ENCODE measurements around the gene CERS6. TPM values are rescaled to one million over a fixed set of nuclear protein-coding genes. Genes with fewer than 3 reads are reported as not detected.
A peak's percentile ranks its signal among the peaks of the same experiment; 100 is the strongest.
"Not testable (repeated sequence)": the region's sequence is repeated elsewhere in the genome, so short reads cannot be mapped to it uniquely, and the experiment has no call there.

The CERS6 gene
- total RNA-seq = 10 to 100 TPM in 1 of 2 donors, 1 to 10 TPM in 1; 8.3 to 10.6 TPM
- 1 to 10 TPM; 4.3 to 4.6 TPM for polyA plus RNA-seq
- long read RNA-seq, donor 1, partial matches to known transcripts = 0 of 3 reads
- long read RNA-seq, donor 1, other reads (novel, unspliced or antisense) = 3 of 3 reads
- long read RNA-seq, donor 2, partial matches to known transcripts = 0 of 10 reads
- long read RNA-seq, donor 2, other reads (novel, unspliced or antisense) = 10 of 10 reads

DNA sequence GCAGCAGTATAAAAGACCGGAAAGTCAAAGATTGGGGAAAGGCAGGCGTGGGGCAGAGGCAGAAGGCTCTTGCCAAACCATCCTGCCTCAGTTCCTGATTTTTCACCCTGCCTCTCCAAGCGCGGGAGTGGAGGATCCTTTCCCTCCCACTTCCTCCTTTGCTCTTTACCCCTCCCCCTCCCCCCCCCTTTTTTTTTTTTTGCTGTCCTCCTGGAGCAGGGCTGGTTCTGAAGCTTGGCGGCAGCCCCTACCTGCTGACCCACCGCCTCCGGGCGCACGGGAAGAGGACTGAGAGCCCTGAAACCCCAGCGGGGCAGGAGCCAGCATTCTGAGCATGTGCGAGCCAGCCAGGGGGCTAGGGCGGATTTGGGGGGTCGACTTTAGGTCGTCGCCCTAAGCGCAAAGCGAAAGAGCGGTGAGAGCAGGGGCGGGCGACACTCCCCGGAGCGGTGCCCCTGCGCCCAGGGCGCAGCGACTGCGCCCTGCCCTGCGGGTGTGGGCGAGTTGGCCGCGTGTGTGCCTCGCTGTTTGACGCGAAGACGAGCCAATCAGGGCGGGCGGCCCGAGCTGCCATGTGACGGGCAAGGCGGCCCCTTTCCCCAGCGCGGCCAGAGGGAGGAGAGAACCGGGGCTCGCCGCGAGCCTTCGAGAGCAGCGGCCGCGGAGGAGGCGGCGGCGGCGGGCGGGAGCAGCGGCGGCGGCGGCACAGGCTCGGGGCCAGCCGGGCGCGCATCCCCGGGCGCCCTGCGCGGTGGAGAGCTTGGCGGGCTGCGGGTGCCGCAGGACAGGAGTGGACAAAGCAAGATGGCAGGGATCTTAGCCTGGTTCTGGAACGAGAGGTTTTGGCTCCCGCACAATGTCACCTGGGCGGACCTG is at the start of gene CERS6:
CERS6 (plus strand) TSS at position 628 of the 876 bp plus-strand sequence; CDS start at position 805, 177 bp downstream.
- intact Hi-C loops (cut with DNase I) = loop anchor here in 1 of 2 donors (5.0 to 10.0 kb wide), 2 partner anchors 56 to 179 kb away; no protein-coding TSS in a partner anchor

GRCh38 chr2:168412301-168412700 is 43.8 kb upstream of the CERS6 start:
- ATAC-seq (ENCODE audit: low FRiP score); intact Hi-C loops (cut with DNase I); H3K36me3 ChIP-seq (ENCODE audit: control insufficient read depth in 1 of 2, insufficient read depth in 2 of 2, low read length in 1 of 2); DNase-seq; H3K27ac ChIP-seq (ENCODE audit: low read depth in 1 of 2, low read length in 2 of 2); H3K27me3 ChIP-seq (ENCODE audit: control insufficient read depth in 1 of 2, insufficient read depth in 2 of 2, low read length in 1 of 2); H3K4me3 ChIP-seq (ENCODE audit: low read length in 2 of 2); H3K9me3 ChIP-seq (ENCODE audit: control insufficient read depth, low read length); H3K4me1 ChIP-seq (ENCODE audit: control insufficient read depth in 1 of 2, insufficient read depth in 2 of 2, low read length in 2 of 2): not testable (repeated sequence)
- 81 to 83% methylated on average over 4 to 5 of the region's 5 CpGs for WGBS, 2 donors

More for the DNA sequence above, at the start of gene CERS6:
- Histone ChIP-seq H3K27me3 (ENCODE audit: control insufficient read depth in 1 of 2, insufficient read depth in 2 of 2, low read length in 1 of 2) (no peaks in the 10 kb centered on the region), H3K4me1 (ENCODE audit: control insufficient read depth in 1 of 2, insufficient read depth in 2 of 2, low read length in 2 of 2) (peaks cover 0 to 3% of the 10 kb centered on the region in 2 donors), H3K4me3 (ENCODE audit: low read length in 2 of 2) (peak within 1 kb of the TSS; percentile 84), H3K27ac (ENCODE audit: low read depth in 1 of 2, low read length in 2 of 2) (peak within 1 kb of the TSS in 1 of 2 donors; percentile 9), H3K36me3 (ENCODE audit: control insufficient read depth in 1 of 2, insufficient read depth in 2 of 2, low read length in 1 of 2) (no peaks in the 10 kb centered on the region), H3K9me3 (ENCODE audit: control insufficient read depth, low read length) (no peaks in the 10 kb centered on the region)
- peak; percentile 98 for DNase-seq
- ATAC-seq (ENCODE audit: low FRiP score) = peak; percentile 98
- WGBS, 2 donors = 1 to 3% methylated on average over 64 to 72 of the region's 72 CpGs

DNA sequence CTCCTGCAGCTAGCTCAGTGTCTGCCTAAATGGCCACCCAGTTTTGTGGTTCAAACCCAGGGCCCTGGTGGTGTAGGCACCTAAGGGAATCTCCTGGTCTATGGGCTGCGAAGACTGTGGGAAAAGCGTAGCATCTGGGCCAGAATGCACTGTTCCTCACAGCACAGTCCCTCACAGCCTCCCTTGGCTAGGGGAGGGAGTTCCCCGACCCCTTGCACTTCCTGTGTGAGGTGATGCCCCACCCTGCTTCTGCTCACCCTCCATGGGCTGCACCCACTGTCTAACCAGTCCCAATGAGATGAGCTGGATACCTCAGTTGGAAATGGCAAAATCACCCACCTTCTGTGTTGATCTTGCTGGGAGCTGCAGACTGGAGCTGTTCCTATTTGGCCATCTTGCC is 43.0 kb upstream of the CERS6 start:
- H3K4me1 ChIP-seq (ENCODE audit: control insufficient read depth in 1 of 2, insufficient read depth in 2 of 2, low read length in 2 of 2); H3K4me3 ChIP-seq (ENCODE audit: low read length in 2 of 2); H3K27ac ChIP-seq (ENCODE audit: low read depth in 1 of 2, low read length in 2 of 2); H3K36me3 ChIP-seq (ENCODE audit: control insufficient read depth in 1 of 2, insufficient read depth in 2 of 2, low read length in 1 of 2); DNase-seq; intact Hi-C loops (cut with DNase I); H3K27me3 ChIP-seq (ENCODE audit: control insufficient read depth in 1 of 2, insufficient read depth in 2 of 2, low read length in 1 of 2); H3K9me3 ChIP-seq (ENCODE audit: control insufficient read depth, low read length); ATAC-seq (ENCODE audit: low FRiP score): not testable (repeated sequence)
- 91 to 93% methylated on average over 3 of the region's 3 CpGs for whole genome bisulfite sequencing, 2 donors

- no peaks in the 10 kb centered on the region for H3K27me3 ChIP-seq (ENCODE audit: control insufficient read depth in 1 of 2, insufficient read depth in 2 of 2, low read length in 1 of 2)
- peaks cover 2% of the 10 kb centered on the region for H3K9me3 ChIP-seq (ENCODE audit: control insufficient read depth, low read length)
- no peaks in the 10 kb centered on the region for H3K4me1 ChIP-seq (ENCODE audit: control insufficient read depth in 1 of 2, insufficient read depth in 2 of 2, low read length in 2 of 2)
- H3K4me3 ChIP-seq (ENCODE audit: low read length in 2 of 2) = no peak overlapping the region
- H3K36me3 ChIP-seq (ENCODE audit: control insufficient read depth in 1 of 2, insufficient read depth in 2 of 2, low read length in 1 of 2) = no peaks in the 10 kb centered on the region
- ATAC-seq (ENCODE audit: low FRiP score) (no peak), DNase-seq (no peak)
- H3K27ac ChIP-seq (ENCODE audit: low read depth in 1 of 2, low read length in 2 of 2) = no peak overlapping the region
- intact Hi-C loops (cut with DNase I) = no loop called here
Measured at GRCh38 chr2:168416555-168416954, 39.5 kb upstream of the CERS6 start.

DNA sequence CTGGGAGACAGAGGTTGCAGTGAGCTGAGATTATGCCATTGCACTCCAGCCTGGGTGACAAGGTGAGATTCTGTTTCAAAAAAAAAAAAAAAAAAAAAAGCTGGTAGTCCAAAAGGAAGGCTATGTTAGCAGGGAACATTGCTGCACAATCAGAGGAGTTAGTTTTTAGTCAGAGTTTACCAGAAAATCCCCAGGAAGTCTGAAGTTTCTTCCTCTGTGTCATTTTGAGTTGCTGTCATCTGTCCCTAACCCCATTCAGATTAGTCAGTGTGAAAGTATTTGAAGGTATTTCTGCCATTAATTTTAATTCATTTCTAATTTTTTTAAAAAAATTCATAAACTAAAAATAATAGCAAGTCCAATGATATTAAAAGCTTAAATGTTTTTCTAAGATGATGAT is 33.5 kb upstream of the CERS6 start:
- intact Hi-C loops (cut with DNase I) = no loop called here
- DNase-seq (no peak), ATAC-seq (ENCODE audit: low FRiP score) (no peak)
- Histone ChIP-seq H3K27me3 (ENCODE audit: control insufficient read depth in 1 of 2, insufficient read depth in 2 of 2, low read length in 1 of 2) (no peaks in the 10 kb centered on the region), H3K9me3 (ENCODE audit: control insufficient read depth, low read length) (no peaks in the 10 kb centered on the region), H3K4me1 (ENCODE audit: control insufficient read depth in 1 of 2, insufficient read depth in 2 of 2, low read length in 2 of 2) (no peaks in the 10 kb centered on the region), H3K27ac (ENCODE audit: low read depth in 1 of 2, low read length in 2 of 2) (no peak overlapping the region), H3K4me3 (ENCODE audit: low read length in 2 of 2) (no peak overlapping the region), H3K36me3 (ENCODE audit: control insufficient read depth in 1 of 2, insufficient read depth in 2 of 2, low read length in 1 of 2) (no peaks in the 10 kb centered on the region)

DNA sequence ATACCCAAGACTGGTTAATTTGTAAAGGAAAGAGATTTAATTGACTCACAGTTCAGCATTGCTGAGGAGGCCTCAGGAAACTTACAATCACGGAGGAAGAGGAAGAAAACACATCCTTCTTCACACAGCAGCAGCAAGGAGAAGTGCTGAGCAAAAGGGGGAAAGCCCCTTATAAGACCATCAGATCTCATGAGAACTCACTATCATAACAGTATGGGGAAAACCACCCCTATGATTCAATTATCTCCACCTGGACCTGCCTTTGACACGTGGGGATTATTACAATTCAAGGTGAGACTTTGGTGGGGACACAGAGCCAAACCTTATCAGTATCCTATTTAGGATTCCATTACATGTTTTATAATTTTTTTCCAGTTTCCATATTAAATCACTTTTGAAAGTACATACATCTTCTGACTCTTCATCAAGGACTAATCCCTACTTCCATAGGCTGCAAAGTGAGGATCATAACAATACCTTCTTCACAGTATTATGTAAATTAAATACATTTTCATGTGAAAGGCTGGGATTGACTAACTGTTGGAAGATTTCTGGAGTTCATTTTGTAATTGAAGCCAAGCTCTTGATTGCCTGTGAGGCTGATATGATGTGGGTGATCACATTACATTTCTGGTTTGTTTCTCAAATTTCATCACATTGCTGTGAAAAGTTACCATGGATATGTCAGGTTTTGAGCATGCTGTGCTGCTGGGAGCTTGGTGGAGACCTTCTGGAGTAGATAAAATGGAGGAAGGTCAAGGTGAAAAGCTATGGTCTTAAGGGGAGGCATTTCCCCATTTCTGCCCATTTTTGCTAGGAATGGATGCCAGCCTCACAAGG is 31.7 kb upstream of the CERS6 start:
- ATAC-seq (ENCODE audit: low FRiP score) (no peak), DNase-seq (no peak)
- Histone ChIP-seq H3K27ac (ENCODE audit: low read depth in 1 of 2, low read length in 2 of 2) (no peak overlapping the region), H3K4me1 (ENCODE audit: control insufficient read depth in 1 of 2, insufficient read depth in 2 of 2, low read length in 2 of 2) (no peaks in the 10 kb centered on the region), H3K9me3 (ENCODE audit: control insufficient read depth, low read length) (no peaks in the 10 kb centered on the region), H3K36me3 (ENCODE audit: control insufficient read depth in 1 of 2, insufficient read depth in 2 of 2, low read length in 1 of 2) (no peaks in the 10 kb centered on the region), H3K27me3 (ENCODE audit: control insufficient read depth in 1 of 2, insufficient read depth in 2 of 2, low read length in 1 of 2) (no peaks in the 10 kb centered on the region), H3K4me3 (ENCODE audit: low read length in 2 of 2) (no peak overlapping the region)
- WGBS, 2 donors = 33 to 57% methylated on average over 2 of the region's 2 CpGs
- intact Hi-C loops (cut with DNase I) = no loop called here

- intact Hi-C loops (cut with DNase I) = no loop called here
- WGBS, 2 donors = 61 to 65% methylated on average over 3 of the region's 3 CpGs
- no peaks in the 10 kb centered on the region for H3K36me3 ChIP-seq (ENCODE audit: control insufficient read depth in 1 of 2, insufficient read depth in 2 of 2, low read length in 1 of 2)
- no peak overlapping the region for H3K4me3 ChIP-seq (ENCODE audit: low read length in 2 of 2)
- H3K27ac ChIP-seq (ENCODE audit: low read depth in 1 of 2, low read length in 2 of 2) = no peak overlapping the region
- ATAC-seq (ENCODE audit: low FRiP score) (no peak), DNase-seq (no peak)
- H3K27me3 ChIP-seq (ENCODE audit: control insufficient read depth in 1 of 2, insufficient read depth in 2 of 2, low read length in 1 of 2) = no peaks in the 10 kb centered on the region
- H3K4me1 ChIP-seq (ENCODE audit: control insufficient read depth in 1 of 2, insufficient read depth in 2 of 2, low read length in 2 of 2) = no peaks in the 10 kb centered on the region
- no peaks in the 10 kb centered on the region for H3K9me3 ChIP-seq (ENCODE audit: control insufficient read depth, low read length)
Measured at GRCh38 chr2:168424971-168425370, 31.1 kb upstream of the CERS6 start.

DNA sequence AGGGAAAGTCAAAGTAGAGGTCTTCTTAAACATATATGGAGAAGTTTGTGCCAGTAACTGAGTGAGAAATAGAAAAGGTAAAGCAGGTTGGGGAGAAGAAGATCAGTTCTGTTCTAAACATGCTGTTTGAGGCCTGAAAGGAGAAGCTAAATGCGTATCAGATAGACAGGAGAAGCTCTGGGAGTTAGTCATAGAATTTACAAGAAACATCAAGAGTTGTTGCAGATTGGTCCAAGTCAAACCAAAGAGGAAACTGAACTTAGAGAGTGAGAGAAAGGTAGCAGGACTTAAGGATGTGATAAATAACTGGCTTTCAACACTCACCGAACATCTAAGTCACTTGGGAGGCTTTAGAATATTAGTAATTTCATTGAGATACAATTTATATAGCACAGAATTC is 29.2 kb upstream of the CERS6 start:
- Histone ChIP-seq H3K4me1 (ENCODE audit: control insufficient read depth in 1 of 2, insufficient read depth in 2 of 2, low read length in 2 of 2) (no peaks in the 10 kb centered on the region), H3K27ac (ENCODE audit: low read depth in 1 of 2, low read length in 2 of 2) (no peak overlapping the region), H3K9me3 (ENCODE audit: control insufficient read depth, low read length) (no peaks in the 10 kb centered on the region), H3K27me3 (ENCODE audit: control insufficient read depth in 1 of 2, insufficient read depth in 2 of 2, low read length in 1 of 2) (no peaks in the 10 kb centered on the region), H3K36me3 (ENCODE audit: control insufficient read depth in 1 of 2, insufficient read depth in 2 of 2, low read length in 1 of 2) (no peaks in the 10 kb centered on the region), H3K4me3 (ENCODE audit: low read length in 2 of 2) (no peak overlapping the region)
- ATAC-seq (ENCODE audit: low FRiP score) (no peak), DNase-seq (no peak)
- 95 to 98% methylated on average over 2 of the region's 2 CpGs for WGBS, 2 donors
- intact Hi-C loops (cut with DNase I) = no loop called here
